Measurements from ENCODE around the gene CTDP1. TPM values are rescaled to one million over a fixed set of nuclear protein-coding genes. Genes with fewer than 3 reads are reported as not detected.

CTDP1 gene
- total RNA-seq, 1 donor from 2014 or later, result 7.5 TPM

DNA sequence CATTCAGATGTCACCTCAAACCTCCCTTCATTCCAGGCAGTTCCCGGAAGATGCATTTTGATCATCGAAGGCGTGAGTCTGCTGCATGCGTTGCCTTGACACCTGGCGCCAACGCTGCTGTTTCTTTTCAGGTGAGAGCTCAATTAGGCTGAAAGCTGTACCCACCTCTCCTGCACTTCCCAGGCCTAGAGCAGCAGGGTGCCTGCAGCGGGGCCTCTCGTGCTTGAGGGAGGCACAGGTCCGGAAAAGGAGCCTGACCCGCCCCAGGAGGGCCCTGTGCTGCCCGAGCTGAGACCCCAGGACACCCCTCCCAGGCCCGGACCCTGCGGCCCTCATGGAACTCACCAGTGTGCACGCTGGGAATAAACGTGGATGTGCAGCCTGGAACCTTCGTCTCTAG is 86.7 kb downstream of the CTDP1 start:
- H3K4me3 ChIP-seq, result no peak overlapping the region
- intact Hi-C loops (cut with micrococcal nuclease), result no loop called here
- peaks cover 35% of the 10 kb centered on the region for H3K9me3 ChIP-seq (replicated peaks)
- no peak overlapping the region for H3K27ac ChIP-seq (replicated peaks)
- TF ChIP-seq, protein P1, sequence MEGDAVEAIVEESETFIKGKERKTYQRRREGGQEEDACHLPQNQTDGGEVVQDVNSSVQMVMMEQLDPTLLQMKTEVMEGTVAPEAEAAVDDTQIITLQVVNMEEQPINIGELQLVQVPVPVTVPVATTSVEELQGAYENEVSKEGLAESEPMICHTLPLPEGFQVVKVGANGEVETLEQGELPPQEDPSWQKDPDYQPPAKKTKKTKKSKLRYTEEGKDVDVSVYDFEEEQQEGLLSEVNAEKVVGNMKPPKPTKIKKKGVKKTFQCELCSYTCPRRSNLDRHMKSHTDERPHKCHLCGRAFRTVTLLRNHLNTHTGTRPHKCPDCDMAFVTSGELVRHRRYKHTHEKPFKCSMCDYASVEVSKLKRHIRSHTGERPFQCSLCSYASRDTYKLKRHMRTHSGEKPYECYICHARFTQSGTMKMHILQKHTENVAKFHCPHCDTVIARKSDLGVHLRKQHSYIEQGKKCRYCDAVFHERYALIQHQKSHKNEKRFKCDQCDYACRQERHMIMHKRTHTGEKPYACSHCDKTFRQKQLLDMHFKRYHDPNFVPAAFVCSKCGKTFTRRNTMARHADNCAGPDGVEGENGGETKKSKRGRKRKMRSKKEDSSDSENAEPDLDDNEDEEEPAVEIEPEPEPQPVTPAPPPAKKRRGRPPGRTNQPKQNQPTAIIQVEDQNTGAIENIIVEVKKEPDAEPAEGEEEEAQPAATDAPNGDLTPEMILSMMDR (IDR thresholded peaks at IDR 0.05; ENCODE audit: borderline replicate concordance), result no peak
- peaks cover 31% of the 10 kb centered on the region for H3K27me3 ChIP-seq (ENCODE audit: low read depth)
- no peak for DNase-seq
- no peaks in the 10 kb centered on the region for H3K36me3 ChIP-seq
- no peaks in the 10 kb centered on the region for H3K4me1 ChIP-seq

DNA sequence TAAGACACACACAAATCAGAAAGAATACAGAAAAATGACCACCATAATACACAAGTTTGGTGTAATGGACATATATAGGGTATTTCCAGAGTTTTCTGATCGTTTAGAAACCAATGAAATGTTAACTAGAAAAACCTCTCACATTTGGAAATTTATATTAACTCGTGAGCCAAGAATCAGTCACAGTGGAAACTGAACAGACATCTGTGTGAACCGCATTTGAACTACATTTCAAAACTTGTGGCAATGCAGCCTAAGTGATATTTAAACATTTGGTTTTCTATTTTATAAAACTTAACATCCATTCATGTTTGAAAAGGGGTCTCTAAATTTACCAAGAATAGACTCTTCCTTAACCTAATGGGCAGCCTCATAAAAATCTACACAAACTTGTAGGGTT is 89.1 kb downstream of the CTDP1 start:
- intact Hi-C loops (cut with micrococcal nuclease), result no loop called here
- peaks cover 35% of the 10 kb centered on the region for H3K9me3 ChIP-seq (replicated peaks)
- H3K36me3 ChIP-seq, result no peaks in the 10 kb centered on the region
- no peak overlapping the region for H3K27ac ChIP-seq (replicated peaks)
- no peak overlapping the region for H3K4me3 ChIP-seq
- DNase-seq, result no peak
- TF ChIP-seq, protein P1 (IDR thresholded peaks at IDR 0.05; ENCODE audit: borderline replicate concordance), result no peak
- H3K4me1 ChIP-seq, result no peaks in the 10 kb centered on the region
- H3K27me3 ChIP-seq (ENCODE audit: low read depth), result peaks cover 54% of the 10 kb centered on the region

DNA sequence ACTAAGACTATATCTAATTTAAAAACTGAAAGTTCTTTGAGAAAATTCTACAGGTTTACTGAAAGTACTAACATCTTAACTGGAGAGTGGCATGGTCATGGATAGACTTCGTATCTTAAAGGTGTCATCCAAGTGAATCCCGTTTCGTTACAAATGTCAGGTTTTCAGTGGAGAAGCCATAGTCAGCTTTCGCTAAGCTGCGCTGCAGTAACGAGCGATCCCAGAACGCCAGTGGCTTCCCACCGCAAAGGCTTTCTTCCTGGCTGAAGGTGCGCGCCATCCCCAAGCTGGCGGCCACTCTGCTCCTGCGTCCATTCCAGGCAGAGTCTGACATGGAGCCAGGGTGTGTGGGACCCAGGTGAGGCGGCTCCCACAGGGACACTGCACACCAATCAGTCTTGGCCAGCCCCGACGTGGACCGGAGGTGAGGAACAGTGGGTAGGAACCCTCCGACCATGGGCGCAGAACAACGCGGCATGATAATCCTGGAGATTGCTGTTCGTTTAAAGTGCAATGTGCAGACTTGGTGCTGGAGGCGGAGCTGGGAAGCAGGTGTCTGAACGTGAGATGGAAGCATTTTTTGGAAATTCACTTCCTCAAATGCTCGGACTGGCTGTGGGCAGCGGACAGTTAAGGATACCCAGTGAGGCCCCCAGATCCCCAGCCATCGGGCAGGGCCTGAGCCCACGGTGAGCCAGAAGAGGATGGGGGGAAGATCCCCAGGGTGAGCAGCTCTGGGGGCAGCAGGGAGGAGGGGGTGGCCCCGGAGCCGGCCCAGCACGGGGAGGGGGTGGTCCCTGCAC is 90.3 kb downstream of the CTDP1 start:
- H3K9me3 ChIP-seq (replicated peaks), result peaks cover 35% of the 10 kb centered on the region
- no peaks in the 10 kb centered on the region for H3K4me1 ChIP-seq
- intact Hi-C loops (cut with micrococcal nuclease), result no loop called here
- H3K36me3 ChIP-seq, result no peaks in the 10 kb centered on the region
- no peak for DNase-seq
- H3K4me3 ChIP-seq, result no peak overlapping the region
- TF ChIP-seq, protein P1 (IDR thresholded peaks at IDR 0.05; ENCODE audit: borderline replicate concordance), result no peak
- H3K27me3 ChIP-seq (ENCODE audit: low read depth), result peaks cover 66% of the 10 kb centered on the region
- no peak overlapping the region for H3K27ac ChIP-seq (replicated peaks)

DNA sequence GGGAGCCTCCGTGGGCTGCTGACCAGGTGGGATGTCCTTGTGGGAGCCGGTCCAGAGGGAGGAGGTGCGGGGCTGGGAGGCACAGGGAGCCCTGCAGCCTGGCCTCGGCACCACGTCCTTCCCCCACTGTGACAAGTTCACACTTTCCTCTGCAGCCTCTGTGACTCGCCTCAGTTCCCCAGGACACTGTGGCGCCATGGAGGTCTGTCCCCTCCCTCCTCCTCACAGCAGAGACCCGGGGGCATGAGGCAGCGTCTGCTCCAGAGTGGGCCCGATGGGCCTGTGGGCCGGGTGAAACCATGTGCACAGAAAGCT is 90.9 kb downstream of the CTDP1 start:
- H3K4me3 ChIP-seq, result no peak overlapping the region
- H3K4me1 ChIP-seq, result no peaks in the 10 kb centered on the region
- H3K36me3 ChIP-seq, result no peaks in the 10 kb centered on the region
- intact Hi-C loops (cut with micrococcal nuclease), result no loop called here
- no peak for DNase-seq
- no peak overlapping the region for H3K27ac ChIP-seq (replicated peaks)
- TF ChIP-seq, protein P1 (IDR thresholded peaks at IDR 0.05; ENCODE audit: borderline replicate concordance), result no peak
- peaks cover 71% of the 10 kb centered on the region for H3K27me3 ChIP-seq (ENCODE audit: low read depth)
- peaks cover 35% of the 10 kb centered on the region for H3K9me3 ChIP-seq (replicated peaks)

DNA sequence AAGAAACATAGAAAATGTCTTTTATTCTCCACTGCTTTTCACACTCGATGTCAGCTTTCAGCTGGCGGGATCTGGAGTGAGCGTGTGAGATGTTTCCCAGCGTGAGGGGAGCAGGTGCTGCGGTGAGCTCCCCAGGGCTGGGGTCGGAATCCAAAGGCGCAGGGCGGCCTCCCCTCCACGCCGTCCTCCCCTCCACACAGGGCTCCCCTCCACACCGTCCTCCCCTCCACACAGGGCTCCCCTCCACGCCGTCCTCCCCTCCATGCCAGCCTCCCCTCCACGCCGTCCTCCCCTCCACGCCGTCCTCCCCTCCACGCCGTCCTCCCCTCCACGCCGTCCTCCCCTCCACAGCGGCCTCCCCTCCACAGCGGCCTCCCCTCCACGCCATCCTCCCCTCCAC is 91.2 kb downstream of the CTDP1 start:
- TF ChIP-seq, protein P1 (IDR thresholded peaks at IDR 0.05; ENCODE audit: borderline replicate concordance), result no peak
- intact Hi-C loops (cut with micrococcal nuclease), result no loop called here

More for the DNA sequence above, 91.2 kb downstream of the CTDP1 start:
- no peaks in the 10 kb centered on the region for H3K36me3 ChIP-seq
- no peaks in the 10 kb centered on the region for H3K4me1 ChIP-seq
- peaks cover 75% of the 10 kb centered on the region for H3K27me3 ChIP-seq (ENCODE audit: low read depth)
- no peak overlapping the region for H3K4me3 ChIP-seq
- DNase-seq, result no peak
- no peak overlapping the region for H3K27ac ChIP-seq (replicated peaks)
- H3K9me3 ChIP-seq (replicated peaks), result peaks cover 35% of the 10 kb centered on the region
